Activated T-cell treated with anti-CD3 and anti-CD28 coated beads, Interleukin-2, amount 50 U/mL, for 48 hours (primary cell): ENCODE data around the gene RELL2.
A peak's percentile ranks its signal among the peaks of the same experiment; 100 is the strongest.
"Not testable (repeated sequence)": the region's sequence is repeated elsewhere in the genome, so short reads cannot be mapped to it uniquely, and the experiment has no call there.

Experiments
- DNase-seq, 2 experiments: peaks; one replicate each; pipeline ENCODE4 v3.0.0-alpha.2; 2020

RELL2 gene

GRCh38 chr5:141636413-141637122, at the start of gene RELL2, which contains the start of gene HDAC3:
Gene RELL2 (plus strand): TSS chr5:141636997. CDS start chr5:141638226, 1,229 bp downstream.
Gene HDAC3 (minus strand): TSS chr5:141636849. CDS start chr5:141636790, 59 bp downstream.
- DNase-seq: peak; percentile 96 to 98

GRCh38 chr5:141590127-141590526, 46.7 kb upstream of the RELL2 start:
- DNase-seq: no peak

- DNase-seq: no peak
Measured at GRCh38 chr5:141596867-141597266, 39.9 kb upstream of the RELL2 start.

- DNase-seq: no peak
Measured at GRCh38 chr5:141597394-141597793, 39.4 kb upstream of the RELL2 start.

- no peak for DNase-seq
Measured at GRCh38 chr5:141597814-141598213, 39.0 kb upstream of the RELL2 start.

- DNase-seq: no peak
Measured at GRCh38 chr5:141598391-141599345, 38.1 kb upstream of the RELL2 start.

- DNase-seq: no peak
Measured at GRCh38 chr5:141602606-141603005, 34.2 kb upstream of the RELL2 start.

- DNase-seq: no peak
Measured at GRCh38 chr5:141603923-141604717, 32.7 kb upstream of the RELL2 start.

- peak; percentile 52 to 68 for DNase-seq
Measured at GRCh38 chr5:141605523-141606277, 31.1 kb upstream of the RELL2 start.

GRCh38 chr5:141608046-141608445, 28.8 kb upstream of the RELL2 start:
- DNase-seq: no peak

- DNase-seq: no peak
Measured at GRCh38 chr5:141608557-141608956, 28.2 kb upstream of the RELL2 start.

- DNase-seq: no peak
Measured at GRCh38 chr5:141609044-141609443, 27.8 kb upstream of the RELL2 start.

- not testable (repeated sequence) for DNase-seq
Measured at GRCh38 chr5:141609921-141610320, 26.9 kb upstream of the RELL2 start.

- DNase-seq: no peak
Measured at GRCh38 chr5:141611289-141611688, 25.5 kb upstream of the RELL2 start.

- no peak for DNase-seq
Measured at GRCh38 chr5:141613344-141613743, 23.5 kb upstream of the RELL2 start.

GRCh38 chr5:141615991-141616720, 20.6 kb upstream of the RELL2 start:
- no peak for DNase-seq

- DNase-seq: no peak
Measured at GRCh38 chr5:141617128-141617527, 19.7 kb upstream of the RELL2 start.

GRCh38 chr5:141617682-141618029, 19.1 kb upstream of the RELL2 start:
- DNase-seq: no peak

GRCh38 chr5:141618030-141618803, 18.6 kb upstream of the RELL2 start:
- peak; percentile 78 to 80 for DNase-seq

GRCh38 chr5:141618804-141619554, 17.8 kb upstream of the RELL2 start, which contains the start of gene DIAPH1:
Gene DIAPH1 (minus strand): TSS chr5:141619000. CDS start chr5:141618914, 86 bp downstream.
- peak; percentile 96 to 99 for DNase-seq
